Upper lobe of left lung (tissue), 6 donors: ENCODE measurements around the gene DOK1. TPM values are rescaled to one million over a fixed set of nuclear protein-coding genes. Genes with fewer than 3 reads are reported as not detected.

Source experiments
- ATAC-seq, 2 donors: fragments of 200-7000 bp; cut with Tn5 transposase; one replicate each; pipeline ENCODE4 v1.9.1; 2022; ENCODE audit warnings: mild to moderate bottlenecking in 2 of 2, moderate library complexity in 2 of 2; ENCODE audit not compliant: low FRiP score in 2 of 2
- DNase-seq, 2 donors: peaks; one replicate each; pipeline ENCODE4 v3.0.0-alpha.2; 2019 to 2020
- H3K27ac ChIP-seq, 4 donors: fragments of 200-600 bp; sonication (generic); one replicate each; pipeline ENCODE4 v1.5.1; 2016 to 2019
- H3K27me3 ChIP-seq, 4 donors: fragments of 200-600 bp; sonication (generic); one replicate each; pipeline ENCODE4 v1.5.1; 2017 to 2019
- H3K36me3 ChIP-seq, 4 donors: fragments of 200-600 bp; sonication (generic); one replicate each; pipeline ENCODE4 v1.5.1; 2016 to 2019
- H3K4me1 ChIP-seq, 4 donors: fragments of 200-600 bp; sonication (generic); one replicate each; pipeline ENCODE4 v1.5.1; 2018 to 2019
- H3K4me3 ChIP-seq, 4 donors: fragments of 200-600 bp; sonication (generic); one replicate each; pipeline ENCODE4 v1.5.1; 2017 to 2019; ENCODE audit warnings: mild to moderate bottlenecking in 2 of 4, moderate library complexity in 1 of 4
- H3K9me3 ChIP-seq, 4 donors: fragments of 200-600 bp; sonication (generic); one replicate each; pipeline ENCODE4 v1.5.1; 2018 to 2019
- EP300 ChIP-seq, 4 donors: sonication (generic); formaldehyde crosslinking; IDR thresholded peaks; one replicate each; pipeline ENCODE4 v1.5.1; 2017; ENCODE audit warnings: antibody characterized with exemption in 4 of 4, control low read depth in 2 of 4
- POLR2A ChIP-seq, 4 donors: fragments of 450-650 bp; IDR thresholded peaks; one replicate each; pipeline ENCODE4 v1.5.1; 2016 to 2017; ENCODE audit warnings: antibody characterized with exemption in 4 of 4, mild to moderate bottlenecking in 2 of 4
- POLR2AphosphoS5 ChIP-seq, 2 donors: sonication (generic); formaldehyde crosslinking; IDR thresholded peaks; one replicate each; pipeline ENCODE4 v1.5.1; 2017; ENCODE audit warnings: antibody characterized with exemption in 2 of 2
- WGBS, 2 donors: methylation state at CpG; one replicate each; pipeline ENCODE4 v1.1.5; 2017 to 2018; 5-methylcytosine and 5-hydroxymethylcytosine counted together
- total RNA-seq, 6 donors: library from RNA; depleted of rRNA in 4 of 6; stranded (reverse); fragments of >200 nt in 4 of 6; gene quantifications; one replicate each; pipeline versions ENCODE4 v1.1.0 to v1.2.1, GENCODE V29; 2016 to 2021
- TF ChIP-seq, protein P1 (sequence below), 6 experiments: fragments of 450-650 bp in 4 of 6; fragments of 200-600 bp in 2 of 6; sonication (generic) in 2 of 6; IDR thresholded peaks; one replicate each; pipeline ENCODE4 v1.5.1; 2016 to 2019; ENCODE audit warnings: antibody characterized with exemption in 6 of 6
- donor health status: DM: no; HTN: no; CAD: no; lungs with moderate emphysema.
- donor health status: DM: no; HTN: yes; CAD: no; lungs with severe emphysema.

DOK1 gene
- total RNA-seq, 6 donors from 2014 or later = 13.7 to 49.2 (median 38.0) TPM

- no peaks in the 10 kb centered on the region for H3K27me3 ChIP-seq
- H3K4me3 ChIP-seq = no peak overlapping the region
- no peak overlapping the region for H3K27ac ChIP-seq
- peaks cover 0 to 9% (median 7%) of the 10 kb centered on the region in 4 donors for H3K36me3 ChIP-seq
- H3K9me3 ChIP-seq = no peaks in the 10 kb centered on the region
- DNase-seq (peak in 1 of 2 donors; percentile 42), ATAC-seq (no peak)
- 77 to 82% methylated on average over 12 to 16 of the region's 21 CpGs for whole genome bisulfite sequencing, 2 donors
- TF ChIP-seq, protein P1, sequence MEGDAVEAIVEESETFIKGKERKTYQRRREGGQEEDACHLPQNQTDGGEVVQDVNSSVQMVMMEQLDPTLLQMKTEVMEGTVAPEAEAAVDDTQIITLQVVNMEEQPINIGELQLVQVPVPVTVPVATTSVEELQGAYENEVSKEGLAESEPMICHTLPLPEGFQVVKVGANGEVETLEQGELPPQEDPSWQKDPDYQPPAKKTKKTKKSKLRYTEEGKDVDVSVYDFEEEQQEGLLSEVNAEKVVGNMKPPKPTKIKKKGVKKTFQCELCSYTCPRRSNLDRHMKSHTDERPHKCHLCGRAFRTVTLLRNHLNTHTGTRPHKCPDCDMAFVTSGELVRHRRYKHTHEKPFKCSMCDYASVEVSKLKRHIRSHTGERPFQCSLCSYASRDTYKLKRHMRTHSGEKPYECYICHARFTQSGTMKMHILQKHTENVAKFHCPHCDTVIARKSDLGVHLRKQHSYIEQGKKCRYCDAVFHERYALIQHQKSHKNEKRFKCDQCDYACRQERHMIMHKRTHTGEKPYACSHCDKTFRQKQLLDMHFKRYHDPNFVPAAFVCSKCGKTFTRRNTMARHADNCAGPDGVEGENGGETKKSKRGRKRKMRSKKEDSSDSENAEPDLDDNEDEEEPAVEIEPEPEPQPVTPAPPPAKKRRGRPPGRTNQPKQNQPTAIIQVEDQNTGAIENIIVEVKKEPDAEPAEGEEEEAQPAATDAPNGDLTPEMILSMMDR (IDR thresholded peaks at IDR 0.05) = no peak
- TF ChIP-seq POLR2A (IDR thresholded peaks at IDR 0.05) = no peak
- no peak for TF ChIP-seq EP300 (IDR thresholded peaks at IDR 0.05)
- TF ChIP-seq POLR2AphosphoS5 (IDR thresholded peaks at IDR 0.05) = no peak
- peaks cover 21 to 47% (median 24%) of the 10 kb centered on the region in 4 donors for H3K4me1 ChIP-seq
Measured at GRCh38 chr2:74551942-74552913, 2.3 kb upstream of the DOK1 start.

- DNase-seq (peak in 1 of 2 donors; percentile 58), ATAC-seq (no peak)
- Histone ChIP-seq H3K27me3 (no peaks in the 10 kb centered on the region), H3K27ac (peak overlapping the region in 2 of 4 donors; percentile 88 to 89), H3K4me1 (peaks cover 21 to 47% (median 24%) of the 10 kb centered on the region in 4 donors), H3K4me3 (peak overlapping the region in 3 of 4 donors; percentile 70 to 97 (median 73)), H3K36me3 (peaks cover 0 to 9% (median 7%) of the 10 kb centered on the region in 4 donors), H3K9me3 (no peaks in the 10 kb centered on the region)
- TF ChIP-seq POLR2A (IDR thresholded peaks at IDR 0.05) (no peak), POLR2AphosphoS5 (IDR thresholded peaks at IDR 0.05) (no peak), EP300 (IDR thresholded peaks at IDR 0.05) (no peak)
- TF ChIP-seq, protein P1 (IDR thresholded peaks at IDR 0.05) = no peak
- WGBS, 2 donors = 57 to 58% methylated on average over 19 to 26 of the region's 27 CpGs
Measured at GRCh38 chr2:74552914-74553811, 1.4 kb upstream of the DOK1 start.

DNA sequence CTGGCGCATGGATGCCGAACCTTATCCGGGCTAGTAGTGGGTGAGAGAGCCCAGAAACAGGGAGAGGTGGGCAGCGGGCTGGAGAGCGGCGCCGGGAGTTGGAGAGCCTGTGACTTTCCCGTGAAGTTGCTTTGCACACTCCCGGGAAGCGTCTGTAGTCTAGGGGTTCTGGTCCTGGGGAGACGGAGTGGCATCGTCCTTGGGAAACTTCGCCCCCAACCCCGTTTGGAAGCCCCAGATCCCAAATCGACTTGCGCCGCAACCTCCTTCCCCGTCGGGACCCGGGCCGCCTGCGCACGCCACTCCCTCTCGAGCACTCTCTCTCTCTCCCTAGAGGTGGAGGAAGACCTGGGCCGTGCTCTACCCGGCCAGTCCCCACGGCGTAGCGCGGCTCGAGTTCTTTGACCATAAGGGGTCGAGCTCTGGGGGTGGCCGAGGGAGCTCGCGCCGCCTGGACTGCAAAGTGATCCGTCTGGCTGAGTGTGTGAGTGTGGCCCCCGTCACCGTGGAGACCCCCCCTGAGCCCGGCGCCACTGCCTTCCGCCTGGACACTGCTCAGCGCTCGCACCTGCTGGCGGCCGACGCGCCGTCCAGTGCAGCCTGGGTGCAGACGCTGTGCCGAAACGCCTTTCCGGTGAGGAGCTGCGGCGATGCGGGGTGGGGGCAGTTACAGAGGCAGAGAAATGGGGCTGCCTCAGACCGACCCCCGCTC, 456 bp downstream of the DOK1 start:
- TF ChIP-seq, protein P1 (IDR thresholded peaks at IDR 0.05) = peak in 3 of 6 experiments; percentile 8 to 33 (median 24)
- no peak for TF ChIP-seq EP300 (IDR thresholded peaks at IDR 0.05)
- peaks cover 11 to 28% (median 13%) of the 10 kb centered on the region in 4 donors for H3K4me1 ChIP-seq
- H3K9me3 ChIP-seq = no peaks in the 10 kb centered on the region
- DNase-seq (peak; percentile 63 to 92), ATAC-seq (peak; percentile 69 to 86)
- H3K27ac ChIP-seq = peak overlapping the region; percentile 87 to 89 (median 88)
- 2 to 7% methylated on average over 41 to 47 of the region's 58 CpGs for WGBS, 2 donors
- no peaks in the 10 kb centered on the region for H3K27me3 ChIP-seq
- H3K36me3 ChIP-seq = peaks cover 0 to 9% (median 7%) of the 10 kb centered on the region in 4 donors
- peak overlapping the region; percentile 68 to 97 (median 72) for H3K4me3 ChIP-seq

- TF ChIP-seq POLR2A (IDR thresholded peaks at IDR 0.05) = no peak
- no peak for TF ChIP-seq EP300 (IDR thresholded peaks at IDR 0.05)
- TF ChIP-seq, protein P1 (IDR thresholded peaks at IDR 0.05) = no peak
- no peak for TF ChIP-seq POLR2AphosphoS5 (IDR thresholded peaks at IDR 0.05)
- H3K4me1 ChIP-seq = peaks cover 11 to 25% (median 12%) of the 10 kb centered on the region in 4 donors
- DNase-seq (peak; percentile 61 to 79), ATAC-seq (peak in 1 of 2 donors; percentile 28)
- WGBS, 2 donors = 52 to 69% methylated on average over 11 to 17 of the region's 17 CpGs
- peak overlapping the region; percentile 68 to 97 (median 72) for H3K4me3 ChIP-seq
- peak overlapping the region; percentile 87 to 89 (median 88) for H3K27ac ChIP-seq
- no peaks in the 10 kb centered on the region for H3K27me3 ChIP-seq
- H3K36me3 ChIP-seq = peaks cover 0 to 9% (median 7%) of the 10 kb centered on the region in 4 donors
- no peaks in the 10 kb centered on the region for H3K9me3 ChIP-seq
Measured at GRCh38 chr2:74555610-74556103, 1.1 kb downstream of the DOK1 start.
